HepG2 (cell line): ENCODE data around the gene PCGF2. TPM values are rescaled to one million over a fixed set of nuclear protein-coding genes. Genes with fewer than 3 reads are reported as not detected.

ENCODE experiments used
- CEBPB ChIP-seq: IDR thresholded peaks from 2 replicates; pipeline ENCODE4 v1.6.1; 2011; ENCODE audit warnings: low read depth, low read length, improper control_type of control experiment, borderline replicate concordance
- FOSL1 ChIP-seq: sonication (generic); formaldehyde crosslinking; IDR thresholded peaks from 2 replicates; pipeline ENCODE4 v1.9.0; 2021; ENCODE audit warnings: missing genetic modification reagents, borderline replicate concordance
- GATA4 ChIP-seq: sonication (generic); IDR thresholded peaks from 2 replicates; pipeline ENCODE4 v1.6.1; 2016; ENCODE audit warnings: antibody characterized with exemption, low read depth, borderline replicate concordance
- GPN1 ChIP-seq: sonication (generic); formaldehyde crosslinking; IDR thresholded peaks from 2 replicates; pipeline ENCODE4 v1.5.1; 2020; ENCODE audit warnings: missing genetic modification reagents, borderline replicate concordance
- HBP1 ChIP-seq: IDR thresholded peaks from 2 replicates; pipeline ENCODE4 v1.6.1; 2016; ENCODE audit warnings: low read depth, control low read depth
- MATR3 ChIP-seq: sonication (generic); formaldehyde crosslinking; IDR thresholded peaks from 2 replicates; pipeline ENCODE4 v1.4.0; 2020; ENCODE audit warnings: missing genetic modification reagents
- MYC ChIP-seq: sonication (generic); formaldehyde crosslinking; IDR thresholded peaks from 2 replicates; pipeline ENCODE4 v1.9.0; 2021; ENCODE audit warnings: missing genetic modification reagents, borderline replicate concordance
- PATZ1 ChIP-seq: sonication (generic); formaldehyde crosslinking; IDR thresholded peaks from 2 replicates; pipeline ENCODE4 v1.4.0; 2020; ENCODE audit warnings: missing genetic modification reagents
- SIN3A ChIP-seq: IDR thresholded peaks from 2 replicates; pipeline ENCODE4 v1.6.1; 2011; ENCODE audit warnings: low read depth, mild to moderate bottlenecking, control low read depth, low read length, borderline replicate concordance
- WIZ ChIP-seq: sonication (generic); formaldehyde crosslinking; IDR thresholded peaks from 2 replicates; pipeline ENCODE4 v1.5.1; 2020; ENCODE audit warnings: mild to moderate bottlenecking, missing genetic modification reagents
- YY1 ChIP-seq: IDR thresholded peaks from 2 replicates; pipeline ENCODE4 v1.6.1; 2011; ENCODE audit warnings: low read length, low read depth, moderate library complexity, mild to moderate bottlenecking; ENCODE audit not compliant: insufficient read depth, insufficient replicate concordance
- ZBTB7A ChIP-seq: sonication (generic); formaldehyde crosslinking; IDR thresholded peaks from 2 replicates; pipeline ENCODE4 v1.8.0; 2022; ENCODE audit warnings: mild to moderate bottlenecking, missing genetic modification reagents
- ZBTB8A ChIP-seq: sonication (generic); formaldehyde crosslinking; IDR thresholded peaks from 2 replicates; pipeline ENCODE4 v1.4.0; 2020; ENCODE audit warnings: mild to moderate bottlenecking, low read depth, missing genetic modification reagents, borderline replicate concordance
- ZC3H4 ChIP-seq: sonication (generic); formaldehyde crosslinking; IDR thresholded peaks from 2 replicates; pipeline ENCODE4 v1.4.0; 2020; ENCODE audit warnings: missing genetic modification reagents, borderline replicate concordance
- ZFP1 ChIP-seq: IDR thresholded peaks from 2 replicates; pipeline ENCODE4 v1.6.1; 2016
- ZMYM4 ChIP-seq: sonication (generic); formaldehyde crosslinking; IDR thresholded peaks from 2 replicates; pipeline ENCODE4 v1.8.1; 2023; ENCODE audit warnings: mild to moderate bottlenecking, missing genetic modification reagents
- ZNF263 ChIP-seq: sonication (generic); formaldehyde crosslinking; IDR thresholded peaks from 2 replicates; pipeline ENCODE4 v1.4.0; 2020; ENCODE audit warnings: missing genetic modification reagents
- ZNF280B ChIP-seq: sonication (generic); formaldehyde crosslinking; IDR thresholded peaks from 2 replicates; pipeline ENCODE4 v1.5.0; 2020; ENCODE audit warnings: missing genetic modification reagents, mild to moderate bottlenecking, borderline replicate concordance
- ZNF574 ChIP-seq: sonication (generic); formaldehyde crosslinking; IDR thresholded peaks from 2 replicates; pipeline ENCODE4 v1.4.0; 2020; ENCODE audit warnings: missing genetic modification reagents
- ZNF740 ChIP-seq: sonication (generic); formaldehyde crosslinking; IDR thresholded peaks from 2 replicates; pipeline ENCODE4 v1.4.0; 2020; ENCODE audit warnings: missing genetic modification reagents
- ZNF768 ChIP-seq: sonication (generic); formaldehyde crosslinking; IDR thresholded peaks from 2 replicates; pipeline ENCODE4 v1.4.0; 2020; ENCODE audit warnings: missing genetic modification reagents
- ZNF782 ChIP-seq: sonication (generic); formaldehyde crosslinking; IDR thresholded peaks from 2 replicates; pipeline ENCODE4 v1.4.0; 2020; ENCODE audit warnings: missing genetic modification reagents, mild to moderate bottlenecking, borderline replicate concordance
- ZNF878 ChIP-seq: sonication (generic); formaldehyde crosslinking; IDR thresholded peaks from 2 replicates; pipeline ENCODE4 v1.8.1; 2023; ENCODE audit warnings: mild to moderate bottlenecking, missing genetic modification reagents, moderate library complexity
- ZSCAN31 ChIP-seq: sonication (generic); formaldehyde crosslinking; IDR thresholded peaks from 2 replicates; pipeline ENCODE4 v1.5.0; 2020; ENCODE audit warnings: low read depth, mild to moderate bottlenecking, missing genetic modification reagents
- polyA plus RNA-seq, 8 experiments: library from polyadenylated mRNA; depleted of rRNA in 3 of 8; stranded (reverse) in 7 of 8; unstranded in 1 of 8; fragments of >200 nt; fragmentation: Illumina TruSeq in 4 of 8; extraction: Trizol in 4 of 8; gene quantifications; 2 replicates each; pipeline versions ENCODE4 v1.2.1 to v1.2.3, GENCODE V29; 2011 to 2016; ENCODE audit warnings: low read depth in 4 of 8, missing spikeins in 1 of 8, mixed read lengths in 1 of 8; ENCODE audit not compliant: insufficient read depth in 1 of 8
- total RNA-seq, 5 experiments: library from RNA; depleted of rRNA; stranded (reverse); fragments of >200 nt; fragmentation: Illumina TruSeq; extraction: Trizol; gene quantifications; 2 replicates each; pipeline ENCODE4 v1.2.3, GENCODE V29; 2016; ENCODE audit warnings: low read depth in 1 of 5

Gene PCGF2
- total and polyA plus RNA-seq, 2 of the 13 experiments (the other 11 are each of a cell fraction or from before 2014, with no cell fraction given), result 11.6 to 29.4 TPM

- TF ChIP-seq ZNF782 (no peak), ZBTB7A (CRISPR knock-in tag) (peak; percentile 20; the same call in 1 of the 2 replicates), WIZ (CRISPR knock-in tag) (no peak), PATZ1 (CRISPR knock-in tag) (peak; percentile 46; the same call in 1 of the 2 replicates), SIN3A (no peak), ZC3H4 (CRISPR knock-in tag) (0 out of 2 replicates have a peak, but pooled peaks have one; percentile 66), ZNF280B (CRISPR knock-in tag) (no peak), ZNF768 (CRISPR knock-in tag) (peak; percentile 49; the same call in 1 of the 2 replicates), GPN1 (CRISPR knock-in tag) (no peak), MATR3 (CRISPR knock-in tag) (no peak), ZFP1 (no peak), ZSCAN31 (CRISPR knock-in tag) (no peak), ZBTB8A (CRISPR knock-in tag) (no peak), FOSL1 (CRISPR knock-in tag) (no peak), ZMYM4 (no peak), GATA4 (no peak), ZNF740 (CRISPR knock-in tag) (peak; percentile 52; the same call in 1 of the 2 replicates), ZNF574 (0 out of 2 replicates have a peak, but pooled peaks have one; percentile 2), ZNF263 (peak; percentile 54; the same call in 1 of the 2 replicates), HBP1 (CRISPR knock-in tag) (no peak), MYC (CRISPR knock-in tag) (peak; percentile 55; the same call in 1 of the 2 replicates), ZNF878 (CRISPR knock-in tag) (no peak), CEBPB (no peak), YY1 (no peak)
- TF ChIP-seq, all 625 proteins: peak for 10
Measured at GRCh38 chr17:38705523-38705802, 42.7 kb downstream of the PCGF2 start (continued).
